ENCODE results near the gene SORL1-AS1.

GRCh38 chr11:121422675-121423074, 30.1 kb downstream of the SORL1-AS1 start:
- no peak for TF ChIP-seq SUZ12 (IDR thresholded peaks at IDR 0.05)
- TF ChIP-seq SP1 (IDR thresholded peaks at IDR 0.05): no peak
- no peak for TF ChIP-seq BHLHE40 (IDR thresholded peaks at IDR 0.05; ENCODE audit: borderline replicate concordance)
- no peak for TF ChIP-seq FOXK2 (IDR thresholded peaks at IDR 0.05)
- no peak for TF ChIP-seq FOXA1 (IDR thresholded peaks at IDR 0.05)
- TF ChIP-seq ZNF384 (IDR thresholded peaks at IDR 0.05): no peak
- TF ChIP-seq PKNOX1 (IDR thresholded peaks at IDR 0.05): no peak
- no peak for TF ChIP-seq ELF4 (IDR thresholded peaks at IDR 0.05)
- TF ChIP-seq ARNT (IDR thresholded peaks at IDR 0.05): no peak
- TF ChIP-seq TARDBP (IDR thresholded peaks at IDR 0.05): no peak
- TF ChIP-seq L3MBTL2 (conservative IDR thresholded peaks at IDR 0.05): no peak
- TF ChIP-seq NFRKB (IDR thresholded peaks at IDR 0.05): no peak
- no peak for TF ChIP-seq FOXM1 (IDR thresholded peaks at IDR 0.05; ENCODE audit: borderline replicate concordance)
- TF ChIP-seq LEF1 (IDR thresholded peaks at IDR 0.05; ENCODE audit: borderline replicate concordance): no peak
